Gastrocnemius medialis (tissue), 4 donors: Measurements from ENCODE around the gene SOX30. TPM values are rescaled to one million over a fixed set of nuclear protein-coding genes. Genes with fewer than 3 reads are reported as not detected.

ENCODE experiments used
- ATAC-seq, 2 donors: fragments of 150-250 bp; one replicate each; pipeline ENCODE4 v1.9.1; 2016
- DNase-seq, 2 donors: peaks; one replicate each; pipeline ENCODE4 v3.0.0-alpha.2; 2019
- H3K27ac ChIP-seq, 4 donors: fragments of 200-600 bp; sonication (generic); 1 replicate in 1 of 4; 2 replicates in 3 of 4; pipeline ENCODE4 v1.5.1; 2016 to 2018; ENCODE audit warnings: mild to moderate bottlenecking in 2 of 4, moderate library complexity in 1 of 4
- H3K27me3 ChIP-seq, 3 donors: fragments of 200-600 bp; sonication (generic) in 2 of 3; 1 replicate in 1 of 3; 2 replicates in 2 of 3; pipeline versions ENCODE4 v1.5.1 to v1.6.0; 2016 to 2019; ENCODE audit warnings: mild to moderate bottlenecking in 1 of 3, moderate library complexity in 1 of 3
- H3K36me3 ChIP-seq, 2 donors: fragments of 200-600 bp; sonication (generic) in 1 of 2; one replicate each; pipeline ENCODE4 v1.5.1; 2017 to 2018
- H3K4me1 ChIP-seq, 2 donors: fragments of 200-600 bp; sonication (generic) in 1 of 2; one replicate each; pipeline ENCODE4 v1.5.1; 2016 to 2017; ENCODE audit warnings: mild to moderate bottlenecking in 2 of 2
- H3K4me3 ChIP-seq, 4 donors: fragments of 200-600 bp; sonication (generic) in 3 of 4; 1 replicate in 1 of 4; 2 replicates in 3 of 4; pipeline ENCODE4 v1.5.1; 2016 to 2019; ENCODE audit warnings: mild to moderate bottlenecking in 2 of 4
- H3K9me3 ChIP-seq, 3 donors: fragments of 200-600 bp; sonication (generic) in 2 of 3; 1 replicate in 1 of 3; 2 replicates in 2 of 3; pipeline ENCODE4 v1.5.1; 2016 to 2019
- CTCF ChIP-seq, 5 experiments: fragments of 450-650 bp in 3 of 5; fragments of 200-600 bp in 2 of 5; sonication (generic) in 2 of 5; IDR thresholded peaks in 4 of 5; conservative IDR thresholded peaks in 1 of 5; 1 replicate in 4 of 5; 2 replicates in 1 of 5; pipeline ENCODE4 v1.5.1; 2016 to 2019; ENCODE audit warnings: antibody characterized with exemption in 5 of 5, mild to moderate bottlenecking in 3 of 5, moderate library complexity in 3 of 5
- POLR2A ChIP-seq, 2 donors: fragments of 450-650 bp; IDR thresholded peaks; one replicate each; pipeline ENCODE4 v1.6.1; 2017; ENCODE audit warnings: antibody characterized with exemption in 2 of 2, mild to moderate bottlenecking in 2 of 2, moderate library complexity in 2 of 2
- in situ Hi-C, 4 donors: fragments of 200-750 bp; cut with MboI; loops; one replicate each; pipeline versions ENCODE4 v1.15.0 to v1.8.0; 2017; ENCODE audit warnings: low sequenced_read_pairs in 4 of 4
- intact Hi-C: fragments of 100-400 bp; cut with DNase I; formaldehyde crosslinking; loops from one replicate; pipeline ENCODE4 v1.15.1; 2023; ENCODE audit warnings: low total_unique reads
- total RNA-seq, 4 donors: library from RNA; depleted of rRNA; stranded (reverse); fragments of >200 nt; gene quantifications; one replicate each; pipeline versions ENCODE4 v1.1.0 to v1.2.3, GENCODE V29; 2016

The SOX30 gene
- total RNA-seq, 4 donors from 2014 or later = not detected

DNA sequence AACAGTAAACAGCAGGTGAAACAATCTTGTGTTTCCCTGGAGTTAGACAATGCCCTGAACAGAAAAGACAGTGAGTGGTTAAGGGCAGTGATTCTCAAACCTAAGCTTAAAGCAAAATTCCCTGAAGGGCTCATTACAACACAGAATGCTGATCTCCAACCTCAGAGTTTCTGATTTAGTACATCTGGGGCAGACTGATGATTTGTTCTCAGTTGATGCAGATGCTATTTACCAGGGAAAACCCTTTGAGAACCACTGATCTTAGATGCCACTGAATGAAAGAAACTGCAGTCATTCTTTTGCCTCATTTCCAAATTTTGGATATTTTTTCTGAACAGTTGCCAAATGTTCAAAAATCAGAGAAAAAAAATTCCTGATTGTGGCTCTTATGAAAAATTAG lies 58.0 kb downstream of the SOX30 start:
- no peak for DNase-seq
- Histone ChIP-seq H3K36me3 (no peaks in the 10 kb centered on the region), H3K27ac (no peak overlapping the region), H3K9me3 (no peaks in the 10 kb centered on the region), H3K27me3 (no peaks in the 10 kb centered on the region), H3K4me1 (peaks cover 0 to 5% of the 10 kb centered on the region in 2 donors), H3K4me3 (no peak overlapping the region)
- in situ Hi-C loops = no loop called here
- ATAC-seq = no peak
- TF ChIP-seq CTCF (IDR thresholded peaks at IDR 0.05 in 4 of 5, conservative IDR thresholded peaks at IDR 0.05 in 1 of 5) = no peak
- no peak for TF ChIP-seq POLR2A (IDR thresholded peaks at IDR 0.05)
- intact Hi-C loops = no loop called here

- intact Hi-C loops (no loop called here), in situ Hi-C loops (no loop called here)
- Histone ChIP-seq H3K9me3 (no peaks in the 10 kb centered on the region), H3K27me3 (no peaks in the 10 kb centered on the region), H3K27ac (no peak overlapping the region), H3K36me3 (no peaks in the 10 kb centered on the region), H3K4me1 (peaks cover 0 to 5% of the 10 kb centered on the region in 2 donors), H3K4me3 (no peak overlapping the region)
- TF ChIP-seq CTCF (IDR thresholded peaks at IDR 0.05 in 4 of 5, conservative IDR thresholded peaks at IDR 0.05 in 1 of 5) = no peak
- no peak for TF ChIP-seq POLR2A (IDR thresholded peaks at IDR 0.05)
- DNase-seq (no peak), ATAC-seq (no peak)
Observed at GRCh38 chr5:157593052-157593757, 59.0 kb downstream of the SOX30 start.

DNA sequence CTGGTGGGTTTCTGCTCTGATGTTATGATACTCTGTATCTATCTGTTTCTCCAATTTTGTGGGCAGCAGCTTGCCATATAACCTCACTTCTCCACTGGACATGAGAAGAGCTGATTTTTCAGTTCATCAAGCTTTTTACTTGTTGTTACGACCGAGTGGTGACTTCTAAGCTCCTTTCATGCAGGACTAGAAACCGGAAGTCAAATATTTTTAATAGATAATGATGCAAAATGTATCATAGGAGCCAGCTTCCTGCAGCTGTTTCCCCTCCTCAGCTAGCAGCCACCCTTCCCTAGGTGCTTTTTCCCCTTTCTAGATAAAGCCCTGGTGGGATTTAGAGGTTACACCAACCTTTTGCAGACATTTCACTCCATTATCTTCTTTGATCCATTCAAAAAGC lies 59.6 kb downstream of the SOX30 start:
- ATAC-seq = no peak
- TF ChIP-seq POLR2A (IDR thresholded peaks at IDR 0.05) = no peak
- no peak for TF ChIP-seq CTCF (IDR thresholded peaks at IDR 0.05 in 4 of 5, conservative IDR thresholded peaks at IDR 0.05 in 1 of 5)
- Histone ChIP-seq H3K9me3 (no peaks in the 10 kb centered on the region), H3K27ac (no peak overlapping the region), H3K4me1 (peaks cover 0 to 5% of the 10 kb centered on the region in 2 donors), H3K36me3 (no peaks in the 10 kb centered on the region), H3K27me3 (no peaks in the 10 kb centered on the region), H3K4me3 (no peak overlapping the region)
- intact Hi-C loops = no loop called here
- DNase-seq = no peak
- in situ Hi-C loops = no loop called here

DNA sequence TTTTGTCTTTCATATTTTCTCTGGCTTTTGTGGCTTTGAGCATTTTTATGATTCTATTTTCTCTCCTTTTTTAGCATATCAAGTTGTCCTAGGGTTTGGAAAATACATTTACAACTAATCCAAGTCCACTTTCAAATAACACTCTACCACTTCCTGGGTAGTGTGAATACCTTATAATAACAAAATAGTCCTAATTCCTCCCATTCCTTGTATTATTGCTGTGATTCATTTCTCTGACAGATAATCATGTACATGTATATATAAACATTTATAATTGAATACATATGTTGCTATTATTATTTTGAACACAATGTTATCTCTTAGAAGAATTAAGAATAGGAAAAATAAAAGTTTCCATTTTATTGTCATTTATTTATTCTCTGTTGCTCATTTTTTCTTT lies 61.8 kb downstream of the SOX30 start:
- in situ Hi-C loops = no loop called here
- H3K4me3 ChIP-seq = no peak overlapping the region

More for the DNA sequence above, 61.8 kb downstream of the SOX30 start:
- Histone ChIP-seq H3K27ac (no peak overlapping the region), H3K27me3 (no peaks in the 10 kb centered on the region), H3K36me3 (no peaks in the 10 kb centered on the region), H3K9me3 (no peaks in the 10 kb centered on the region), H3K4me1 (peaks cover 0 to 5% of the 10 kb centered on the region in 2 donors)
- ATAC-seq (no peak), DNase-seq (no peak)
- TF ChIP-seq POLR2A (IDR thresholded peaks at IDR 0.05) (no peak), CTCF (IDR thresholded peaks at IDR 0.05 in 4 of 5, conservative IDR thresholded peaks at IDR 0.05 in 1 of 5) (no peak)
- intact Hi-C loops = no loop called here
